Common myeloid progenitor, CD34-positive (primary cell): ENCODE results near the gene DNAJA3.
"Not testable (repeated sequence)": the region's sequence is repeated elsewhere in the genome, so short reads cannot be mapped to it uniquely, and the experiment has no call there.

ENCODE experiments used
- CTCF ChIA-PET: fragments of 350-600 bp; sonication (Branson Sonifier 250); formaldehyde crosslinking; loops from one replicate; lab custom pipeline; 2021; ENCODE audit warnings: antibody characterized with exemption; lab: Charles Lee
- POLR2A ChIA-PET: fragments of 350-600 bp; sonication (Branson Sonifier 250); formaldehyde crosslinking; loops from one replicate; lab custom pipeline; 2021; ENCODE audit warnings: antibody characterized with exemption; lab: Charles Lee
- DNase-seq, 3 donors: peaks; one replicate each; pipeline versions ENCODE4 v3.0.0 to v3.0.0-alpha.2; 2013
- H3K27ac ChIP-seq, 2 experiments: 1 replicate in 1 of 2; 2 replicates in 1 of 2; pipeline ENCODE4 v1.7.0; 2013; ENCODE audit warnings: inconsistent platforms in 2 of 2, low read length in 2 of 2, mild to moderate bottlenecking in 2 of 2, low read depth in 1 of 2, moderate library complexity in 1 of 2; ENCODE audit not compliant: severe bottlenecking in 2 of 2, insufficient read depth in 1 of 2, poor library complexity in 1 of 2
- H3K27me3 ChIP-seq, 5 experiments: replicated peaks in 2 of 5; 1 replicate in 3 of 5; 2 replicates in 2 of 5; pipeline versions ENCODE4 v1.6.1 to v1.7.0; 2013; ENCODE audit warnings: low read length in 4 of 5, mild to moderate bottlenecking in 2 of 5, moderate library complexity in 2 of 5, inconsistent platforms in 1 of 5; ENCODE audit not compliant: insufficient read depth in 5 of 5, control insufficient read depth in 4 of 5
- H3K36me3 ChIP-seq, 4 experiments: 1 replicate in 2 of 4; 2 replicates in 2 of 4; pipeline versions ENCODE4 v1.6.1 to v1.7.0; 2013; ENCODE audit warnings: low read length in 3 of 4, control low read depth in 1 of 4, mild to moderate bottlenecking in 1 of 4; ENCODE audit not compliant: control insufficient read depth in 4 of 4, insufficient read depth in 4 of 4
- H3K4me1 ChIP-seq, 4 experiments: 1 replicate in 3 of 4; 2 replicates in 1 of 4; pipeline versions ENCODE4 v1.6.1 to v1.7.1; 2013; ENCODE audit warnings: low read length in 3 of 4, mild to moderate bottlenecking in 3 of 4, control low read depth in 1 of 4, inconsistent platforms in 1 of 4, moderate library complexity in 1 of 4; ENCODE audit not compliant: control insufficient read depth in 4 of 4, insufficient read depth in 4 of 4; ENCODE audit errors: control extremely low read depth in 1 of 4
- H3K4me3 ChIP-seq, 7 experiments: 1 replicate in 4 of 7; 2 replicates in 3 of 7; pipeline versions ENCODE4 v1.5.1 to v1.7.0; 2013; ENCODE audit warnings: mild to moderate bottlenecking in 7 of 7, low read length in 6 of 7, moderate library complexity in 6 of 7, inconsistent platforms in 2 of 7, low read depth in 2 of 7, control low read depth in 1 of 7; ENCODE audit not compliant: insufficient read depth in 4 of 7, control insufficient read depth in 1 of 7; ENCODE audit errors: extremely low read depth in 1 of 7
- H3K9me3 ChIP-seq, 5 experiments: 1 replicate in 4 of 5; 2 replicates in 1 of 5; pipeline versions ENCODE4 v1.6.1 to v1.7.1; 2013; ENCODE audit warnings: low read length in 4 of 5, mild to moderate bottlenecking in 2 of 5, inconsistent platforms in 1 of 5, low read depth in 1 of 5, moderate library complexity in 1 of 5; ENCODE audit not compliant: control insufficient read depth in 4 of 5, insufficient read depth in 2 of 5; ENCODE audit errors: control extremely low read depth in 1 of 5
- WGBS: methylation state at CpG from one replicate; pipeline ENCODE4 v1.1.5; 2013; ENCODE audit not compliant: insufficient coverage; 5-methylcytosine and 5-hydroxymethylcytosine counted together

Gene DNAJA3

DNA sequence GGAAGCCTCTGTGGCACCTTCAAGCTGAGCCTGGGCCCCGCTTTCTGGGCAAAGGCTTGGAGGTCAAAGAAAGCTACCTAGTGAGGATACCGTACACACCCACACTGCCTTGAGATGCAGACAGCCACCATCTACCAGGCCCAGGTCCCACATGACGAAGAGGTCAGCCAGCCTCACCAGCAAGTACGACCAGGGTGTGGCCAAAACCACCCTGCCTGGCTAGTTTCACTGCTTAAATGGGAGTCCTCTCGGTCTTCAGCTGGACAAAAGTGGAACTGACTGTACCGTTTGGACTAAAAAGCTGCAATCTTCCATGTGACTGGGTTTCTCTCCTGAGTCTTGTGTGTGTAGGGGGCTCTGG is 32.4 kb upstream of the DNAJA3 start:
- ChIA-PET CTCF (interaction anchor here (1.2 to 12.2 kb wide), 3 partner anchors 9 to 110 kb away, joined by 3 to 112 read pairs (median 4); no protein-coding TSS in a partner anchor), POLR2A (no interaction called here)
- no peak for DNase-seq
- no peak overlapping the region for H3K4me3 ChIP-seq
- no peaks in the 10 kb centered on the region for H3K27me3 ChIP-seq
- H3K9me3 ChIP-seq, result no peaks in the 10 kb centered on the region
- no peak overlapping the region for H3K27ac ChIP-seq
- peaks cover 17 to 66% (median 46%) of the 10 kb centered on the region in 4 experiments for H3K36me3 ChIP-seq
- H3K4me1 ChIP-seq, result no peaks in the 10 kb centered on the region
- 97% methylated on average over 5 of the region's 6 CpGs for WGBS

DNA sequence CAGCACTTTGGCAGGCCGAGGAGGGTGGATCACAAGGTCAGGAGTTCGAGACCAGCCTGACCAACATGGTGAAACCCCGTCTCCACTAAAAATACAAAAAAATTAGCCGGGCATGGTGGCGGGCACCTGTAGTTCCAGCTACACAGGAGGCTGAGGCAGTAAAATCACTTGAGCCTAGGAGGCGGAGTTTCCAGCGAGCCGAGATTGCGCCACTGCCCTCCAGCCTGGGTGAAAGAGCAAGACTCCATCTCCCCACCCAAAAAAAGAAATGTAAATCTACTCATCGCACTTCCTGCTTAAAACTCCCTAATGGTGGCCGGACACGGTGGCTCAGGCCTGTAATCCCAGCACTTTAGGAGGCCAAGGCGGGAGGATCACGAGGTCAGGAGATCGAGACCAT is 31.8 kb upstream of the DNAJA3 start:
- H3K27me3 ChIP-seq, DNase-seq, POLR2A ChIA-PET, H3K4me1 ChIP-seq, H3K4me3 ChIP-seq, H3K9me3 ChIP-seq, H3K27ac ChIP-seq: not testable (repeated sequence)
- CTCF ChIA-PET, result interaction anchor here (1.2 to 12.2 kb wide), 4 partner anchors 8 to 111 kb away, joined by 3 to 112 read pairs (median 4); no protein-coding TSS in a partner anchor
- H3K36me3 ChIP-seq, result peaks cover 17 to 60% (median 42%) of the 10 kb centered on the region in 4 experiments
- 92% methylated on average over 12 of the region's 15 CpGs for WGBS

DNA sequence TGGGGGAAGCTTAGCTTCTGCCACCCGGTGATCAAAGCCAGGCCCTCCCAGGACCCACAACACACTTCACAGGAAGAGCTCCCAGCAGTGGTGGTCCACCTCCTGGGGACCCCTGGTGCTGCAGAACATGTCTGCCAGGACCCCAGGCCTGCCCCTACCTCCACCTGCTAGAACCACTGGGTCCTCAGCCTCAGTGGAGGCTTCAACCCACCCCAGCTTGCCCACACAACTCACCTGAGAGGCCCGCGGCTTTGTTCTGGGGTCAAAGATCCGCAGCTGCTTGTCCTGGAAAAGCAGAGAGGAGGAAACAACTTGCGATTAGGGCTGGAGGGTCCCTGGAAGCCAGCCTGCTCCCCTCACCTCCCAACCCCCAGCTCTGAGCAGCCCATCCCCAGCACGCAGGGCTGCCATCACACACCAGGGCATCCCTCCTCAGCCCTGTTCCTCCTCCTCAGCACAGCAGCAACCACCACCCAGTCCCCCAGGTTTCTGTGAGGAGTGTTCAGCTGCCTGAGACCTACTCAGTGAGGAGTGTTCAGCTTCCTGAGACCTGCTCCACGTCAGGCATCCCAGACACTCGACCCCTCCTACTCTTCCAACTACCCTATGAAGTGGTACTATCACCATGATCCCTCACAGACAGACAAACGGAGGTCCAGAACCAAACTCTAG is 30.5 kb upstream of the DNAJA3 start:
- DNase-seq, result no peak
- ChIA-PET CTCF (interaction anchor here (0.7 to 12.2 kb wide), 4 partner anchors 7 to 56 kb away, joined by 3 to 112 read pairs (median 4); no protein-coding TSS in a partner anchor), POLR2A (no interaction called here)
- no peaks in the 10 kb centered on the region for H3K9me3 ChIP-seq
- no peaks in the 10 kb centered on the region for H3K27me3 ChIP-seq
- no peak overlapping the region for H3K4me3 ChIP-seq
- H3K36me3 ChIP-seq, result peaks cover 10 to 58% (median 36%) of the 10 kb centered on the region in 4 experiments
- 77% methylated on average over 7 of the region's 9 CpGs for WGBS
- no peaks in the 10 kb centered on the region for H3K4me1 ChIP-seq
- no peak overlapping the region for H3K27ac ChIP-seq

DNA sequence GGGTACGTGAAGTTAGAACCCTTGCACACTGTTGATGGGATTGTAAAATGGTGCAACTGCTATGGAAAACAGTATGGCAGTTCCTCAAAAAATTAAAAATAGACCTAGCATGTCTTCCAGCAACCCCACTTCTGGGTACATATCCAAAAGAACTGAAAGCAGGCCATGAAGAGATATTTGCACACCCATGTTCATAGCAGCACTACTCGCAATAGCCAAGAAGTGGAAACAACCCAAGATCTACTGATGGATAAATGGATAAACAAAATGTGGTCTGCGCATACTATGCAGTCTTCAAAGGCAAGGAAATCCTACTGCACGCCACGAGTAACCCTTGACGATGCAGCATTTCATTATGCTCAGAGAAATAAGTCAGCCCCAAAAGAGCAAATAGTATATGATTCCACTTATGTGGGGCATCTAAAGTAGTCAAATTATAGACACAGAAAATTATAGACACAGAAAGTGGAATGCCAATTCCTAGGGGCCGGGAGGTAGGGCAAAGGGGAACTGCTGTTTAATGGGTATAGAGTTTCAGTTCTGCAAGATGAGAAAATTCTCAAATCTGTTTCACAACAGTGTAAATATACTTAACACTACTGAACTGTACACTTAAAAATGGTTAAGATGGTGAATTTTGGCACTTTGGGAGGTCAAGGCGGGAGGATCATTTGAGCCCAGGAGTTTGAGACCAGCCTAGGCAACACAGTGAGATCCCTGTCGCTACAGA is 26.5 kb upstream of the DNAJA3 start:
- no peak for DNase-seq
- CTCF ChIA-PET, result interaction anchor here (0.6 to 8.1 kb wide), 6 partner anchors 9 to 110 kb away, joined by 3 to 112 read pairs (median 4); no protein-coding TSS in a partner anchor
- no peaks in the 10 kb centered on the region for H3K27me3 ChIP-seq
- H3K27ac ChIP-seq, result no peak overlapping the region
- no peaks in the 10 kb centered on the region for H3K9me3 ChIP-seq
- no peak overlapping the region for H3K4me3 ChIP-seq
- POLR2A ChIA-PET, result no interaction called here
- WGBS, result 97% methylated on average over 4 of the region's 9 CpGs
- no peaks in the 10 kb centered on the region for H3K4me1 ChIP-seq
- peaks cover 7 to 58% (median 43%) of the 10 kb centered on the region in 4 experiments for H3K36me3 ChIP-seq

DNA sequence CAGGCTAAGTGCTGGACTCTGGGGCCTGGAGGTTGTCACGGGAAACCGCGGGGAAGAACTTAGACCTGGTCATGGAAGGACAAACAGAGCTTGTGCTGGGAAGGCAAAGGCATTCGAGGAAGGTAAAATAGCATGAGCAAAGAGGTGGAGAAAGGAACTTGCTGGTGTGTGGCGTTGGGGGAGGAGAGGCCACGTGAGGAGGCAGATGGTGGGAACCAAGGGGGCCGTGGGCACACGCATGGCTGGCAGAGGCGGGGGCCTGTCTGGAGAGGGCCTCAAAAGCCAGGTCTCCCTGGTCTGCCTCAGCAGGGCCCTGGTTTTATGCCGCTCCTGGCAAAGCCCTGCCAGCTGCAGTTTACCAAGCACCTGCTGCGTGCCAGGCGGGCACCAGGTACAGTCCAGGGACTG is 24.6 kb upstream of the DNAJA3 start:
- Histone ChIP-seq H3K9me3 (no peaks in the 10 kb centered on the region), H3K27me3 (no peaks in the 10 kb centered on the region), H3K36me3 (peaks cover 3 to 58% (median 43%) of the 10 kb centered on the region in 4 experiments), H3K27ac (no peak overlapping the region), H3K4me1 (no peaks in the 10 kb centered on the region), H3K4me3 (no peak overlapping the region)
- CTCF ChIA-PET, result interaction anchor here (1.0 to 8.1 kb wide), 7 partner anchors 9 to 43 kb away, joined by 3 to 112 read pairs (median 6); no protein-coding TSS in a partner anchor
- POLR2A ChIA-PET, result no interaction called here
- DNase-seq, result no peak
- WGBS, result 90% methylated on average over 10 of the region's 12 CpGs

DNA sequence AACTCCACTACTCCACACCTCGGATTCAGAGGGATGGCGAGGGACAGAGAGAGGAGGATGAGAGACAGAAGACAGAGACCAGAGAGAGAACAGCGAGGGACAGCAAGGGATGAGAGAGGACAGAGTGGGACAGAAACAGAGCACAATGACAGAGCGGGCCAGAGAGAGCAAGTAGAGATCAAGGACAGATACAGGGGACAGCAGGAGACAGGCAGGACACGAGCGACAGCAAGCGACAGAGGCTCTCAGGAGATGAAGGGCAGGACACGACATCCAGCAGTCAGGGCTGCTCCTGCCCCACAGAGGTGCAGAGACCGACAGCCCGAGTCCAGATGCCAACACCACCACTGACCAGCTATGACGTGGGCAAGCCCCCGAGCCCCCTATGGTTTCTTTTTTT is 24.2 kb upstream of the DNAJA3 start:
- 97% methylated on average over 5 of the region's 12 CpGs for WGBS
- Histone ChIP-seq H3K27ac (no peak overlapping the region), H3K36me3 (peaks cover 3 to 59% (median 43%) of the 10 kb centered on the region in 4 experiments), H3K4me1 (no peaks in the 10 kb centered on the region), H3K4me3 (no peak overlapping the region), H3K27me3 (no peaks in the 10 kb centered on the region), H3K9me3 (no peaks in the 10 kb centered on the region)
- ChIA-PET CTCF (interaction anchor here (1.0 to 8.1 kb wide), 12 partner anchors 11 to 113 kb away, joined by 3 to 112 read pairs (median 7); partner anchors contain the start of genes CORO7 and PAM16), POLR2A (no interaction called here)
- DNase-seq, result no peak
